ENCODE results near the gene MYO1B.
"Not testable (repeated sequence)": the region's sequence is repeated elsewhere in the genome, so short reads cannot be mapped to it uniquely, and the experiment has no call there.

The MYO1B gene

GRCh38 chr2:191410646-191411436, 165.6 kb downstream of the MYO1B start:
- no peak for DNase-seq (ENCODE audit: low read depth)

GRCh38 chr2:191411472-191411871, 166.3 kb downstream of the MYO1B start:
- DNase-seq (ENCODE audit: low read depth), result no peak

GRCh38 chr2:191412353-191412752, 167.1 kb downstream of the MYO1B start:
- no peak for DNase-seq (ENCODE audit: low read depth)

- no peak for DNase-seq (ENCODE audit: low read depth)
Measured at GRCh38 chr2:191415101-191415500, 169.9 kb downstream of the MYO1B start.

GRCh38 chr2:191415858-191416257, 170.7 kb downstream of the MYO1B start:
- DNase-seq (ENCODE audit: low read depth), result no peak

GRCh38 chr2:191417746-191418145, 172.5 kb downstream of the MYO1B start:
- DNase-seq (ENCODE audit: low read depth), result no peak

- no peak for DNase-seq (ENCODE audit: low read depth)
Measured at GRCh38 chr2:191421950-191422349, 176.7 kb downstream of the MYO1B start.

- no peak for DNase-seq (ENCODE audit: low read depth)
Measured at GRCh38 chr2:191427031-191427430, 181.8 kb downstream of the MYO1B start.

GRCh38 chr2:191428141-191428540, 182.9 kb downstream of the MYO1B start:
- no peak for DNase-seq (ENCODE audit: low read depth)

GRCh38 chr2:191430476-191430875, 185.3 kb downstream of the MYO1B start:
- DNase-seq (ENCODE audit: low read depth), result no peak

- DNase-seq (ENCODE audit: low read depth), result no peak
Measured at GRCh38 chr2:191432121-191432520, 186.9 kb downstream of the MYO1B start.

- DNase-seq (ENCODE audit: low read depth), result no peak
Measured at GRCh38 chr2:191434072-191434471, 188.9 kb downstream of the MYO1B start.

- no peak for DNase-seq (ENCODE audit: low read depth)
Measured at GRCh38 chr2:191435141-191435540, 189.9 kb downstream of the MYO1B start.

- no peak for DNase-seq (ENCODE audit: low read depth)
Measured at GRCh38 chr2:191436368-191437055, 191.3 kb downstream of the MYO1B start.

- DNase-seq (ENCODE audit: low read depth), result no peak
Measured at GRCh38 chr2:191439481-191439880, 194.3 kb downstream of the MYO1B start.

- no peak for DNase-seq (ENCODE audit: low read depth)
Measured at GRCh38 chr2:191441496-191442214, 196.5 kb downstream of the MYO1B start.

- DNase-seq (ENCODE audit: low read depth), result no peak
Measured at GRCh38 chr2:191443446-191443845, 198.2 kb downstream of the MYO1B start.

- no peak for DNase-seq (ENCODE audit: low read depth)
Measured at GRCh38 chr2:191446910-191447309, 201.7 kb downstream of the MYO1B start.

- DNase-seq (ENCODE audit: low read depth), result no peak
Measured at GRCh38 chr2:191451116-191451515, 205.9 kb downstream of the MYO1B start.

GRCh38 chr2:191452065-191452464, 206.9 kb downstream of the MYO1B start:
- DNase-seq (ENCODE audit: low read depth), result no peak

GRCh38 chr2:191453761-191454160, 208.6 kb downstream of the MYO1B start:
- no peak for DNase-seq (ENCODE audit: low read depth)

GRCh38 chr2:191456506-191456905, 211.3 kb downstream of the MYO1B start:
- not testable (repeated sequence) for DNase-seq (ENCODE audit: low read depth)

- no peak for DNase-seq (ENCODE audit: low read depth)
Measured at GRCh38 chr2:191459158-191459557, 214.0 kb downstream of the MYO1B start.

All from stimulated activated CD8-positive, alpha-beta memory T cell treated with anti-CD3 and anti-CD28 coated beads, Interleukin-12 subunit alpha, Interleukin-12 subunit beta, amount 100 ng/mL, for 1 hour (primary cell).